RWPE2 (cell line): ENCODE data around the gene CASP9.

Experiments
- ATAC-seq: fragments of 200-7000 bp; cut with Tn5 transposase; 3 replicates; pipeline ENCODE4 v1.9.1; 2021; ENCODE audit warnings: low read depth
- DNase-seq: peaks from one replicate; pipeline ENCODE4 v3.0.0-alpha.2; 2020; ENCODE audit warnings: low spot score
- H3K27ac ChIP-seq: fragments of 450-650 bp; 2 replicates; pipeline ENCODE4 v1.5.1; 2017; ENCODE audit warnings: mild to moderate bottlenecking; ENCODE audit not compliant: poor library complexity, severe bottlenecking
- H3K27me3 ChIP-seq: fragments of 250-450 bp; sonication (Bioruptor Pico); 2 replicates; pipeline ENCODE4 v1.5.1; 2021; ENCODE audit warnings: mild to moderate bottlenecking, moderate library complexity; ENCODE audit not compliant: insufficient read depth, poor library complexity, severe bottlenecking
- H3K36me3 ChIP-seq: fragments of 250-450 bp; sonication (Bioruptor Pico); 2 replicates; pipeline ENCODE4 v1.5.1; 2020; ENCODE audit warnings: low read depth, mild to moderate bottlenecking, moderate library complexity
- H3K4me1 ChIP-seq: fragments of 250-450 bp; sonication (Bioruptor Pico); 2 replicates; pipeline ENCODE4 v1.5.1; 2021; ENCODE audit warnings: mild to moderate bottlenecking, moderate library complexity; ENCODE audit not compliant: insufficient read depth, poor library complexity, severe bottlenecking
- H3K4me3 ChIP-seq: fragments of 250-450 bp; sonication (Bioruptor Pico); 2 replicates; pipeline ENCODE4 v1.5.1; 2021; ENCODE audit warnings: mild to moderate bottlenecking, moderate library complexity; ENCODE audit not compliant: severe bottlenecking
- H3K9me3 ChIP-seq: fragments of 250-450 bp; sonication (Bioruptor Pico); 2 replicates; pipeline ENCODE4 v1.5.1; 2021; ENCODE audit warnings: mild to moderate bottlenecking, moderate library complexity; ENCODE audit not compliant: severe bottlenecking
- TF ChIP-seq, protein P1 (sequence below): fragments of 450-650 bp; IDR thresholded peaks from one replicate; pipeline ENCODE4 v1.5.1; 2017; ENCODE audit warnings: mild to moderate bottlenecking, moderate library complexity; ENCODE audit not compliant: poor library complexity, severe bottlenecking

CASP9 gene

DNA sequence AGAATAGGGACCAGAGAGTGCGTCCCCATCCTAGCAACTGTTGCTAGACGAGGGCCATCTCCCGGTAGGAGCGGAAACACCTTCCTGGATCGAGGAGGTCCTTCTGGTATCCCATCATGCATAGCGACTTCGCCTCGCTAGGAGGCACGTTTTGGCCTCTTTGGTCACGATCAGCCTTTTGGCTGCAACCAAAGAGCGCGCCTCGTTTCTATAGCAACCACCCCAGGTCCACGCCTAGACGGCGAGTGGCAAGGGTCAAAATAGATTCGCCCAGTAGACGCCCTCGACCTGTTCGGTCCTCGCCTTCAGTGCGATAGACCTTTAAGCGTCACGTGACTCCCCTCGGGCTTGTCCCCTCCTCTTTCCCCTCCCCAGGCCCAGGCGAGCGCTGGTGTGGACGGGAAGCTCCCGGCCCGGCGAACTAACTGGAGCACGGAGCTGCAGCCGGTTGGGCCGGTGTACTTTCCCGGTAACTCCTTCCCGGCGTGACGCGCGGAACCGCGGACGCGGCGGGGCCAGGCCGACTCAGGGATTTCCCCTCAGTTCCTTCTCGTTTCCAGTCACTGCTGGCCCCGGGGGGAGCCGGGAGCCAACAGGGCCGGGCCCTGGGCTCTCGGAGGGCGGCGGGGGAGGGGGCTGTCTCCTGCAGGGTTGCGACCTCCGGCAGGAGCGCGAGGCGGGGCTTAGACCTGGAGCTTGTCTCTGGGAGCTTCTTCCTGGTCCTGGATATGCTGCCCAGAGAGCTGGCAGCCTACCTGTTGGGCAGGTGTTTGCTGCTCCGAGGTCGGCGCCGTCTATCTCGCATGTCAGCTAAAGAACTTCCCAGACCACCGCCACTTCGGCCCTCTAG is 2.7 kb upstream of the CASP9 start, which contains the start of gene DNAJC16:
Gene DNAJC16, plus strand, starts transcription at position 359 of the 850 bp plus-strand sequence. CDS start 2,258 bp downstream, outside the sequence.
- Histone ChIP-seq H3K36me3 (peaks cover 24% of the 10 kb centered on the region; the same call in 1 of the 2 replicates), H3K27me3 (no peaks in the 10 kb centered on the region), H3K27ac (peak within 1 kb of the TSS; percentile 57), H3K9me3 (no peaks in the 10 kb centered on the region), H3K4me1 (no peaks in the 10 kb centered on the region), H3K4me3 (peak within 1 kb of the TSS; percentile 61)
- TF ChIP-seq, protein P1, sequence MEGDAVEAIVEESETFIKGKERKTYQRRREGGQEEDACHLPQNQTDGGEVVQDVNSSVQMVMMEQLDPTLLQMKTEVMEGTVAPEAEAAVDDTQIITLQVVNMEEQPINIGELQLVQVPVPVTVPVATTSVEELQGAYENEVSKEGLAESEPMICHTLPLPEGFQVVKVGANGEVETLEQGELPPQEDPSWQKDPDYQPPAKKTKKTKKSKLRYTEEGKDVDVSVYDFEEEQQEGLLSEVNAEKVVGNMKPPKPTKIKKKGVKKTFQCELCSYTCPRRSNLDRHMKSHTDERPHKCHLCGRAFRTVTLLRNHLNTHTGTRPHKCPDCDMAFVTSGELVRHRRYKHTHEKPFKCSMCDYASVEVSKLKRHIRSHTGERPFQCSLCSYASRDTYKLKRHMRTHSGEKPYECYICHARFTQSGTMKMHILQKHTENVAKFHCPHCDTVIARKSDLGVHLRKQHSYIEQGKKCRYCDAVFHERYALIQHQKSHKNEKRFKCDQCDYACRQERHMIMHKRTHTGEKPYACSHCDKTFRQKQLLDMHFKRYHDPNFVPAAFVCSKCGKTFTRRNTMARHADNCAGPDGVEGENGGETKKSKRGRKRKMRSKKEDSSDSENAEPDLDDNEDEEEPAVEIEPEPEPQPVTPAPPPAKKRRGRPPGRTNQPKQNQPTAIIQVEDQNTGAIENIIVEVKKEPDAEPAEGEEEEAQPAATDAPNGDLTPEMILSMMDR, result peak; percentile 47
- peak; percentile 76 for ATAC-seq
- DNase-seq, result peak; percentile 100

DNA sequence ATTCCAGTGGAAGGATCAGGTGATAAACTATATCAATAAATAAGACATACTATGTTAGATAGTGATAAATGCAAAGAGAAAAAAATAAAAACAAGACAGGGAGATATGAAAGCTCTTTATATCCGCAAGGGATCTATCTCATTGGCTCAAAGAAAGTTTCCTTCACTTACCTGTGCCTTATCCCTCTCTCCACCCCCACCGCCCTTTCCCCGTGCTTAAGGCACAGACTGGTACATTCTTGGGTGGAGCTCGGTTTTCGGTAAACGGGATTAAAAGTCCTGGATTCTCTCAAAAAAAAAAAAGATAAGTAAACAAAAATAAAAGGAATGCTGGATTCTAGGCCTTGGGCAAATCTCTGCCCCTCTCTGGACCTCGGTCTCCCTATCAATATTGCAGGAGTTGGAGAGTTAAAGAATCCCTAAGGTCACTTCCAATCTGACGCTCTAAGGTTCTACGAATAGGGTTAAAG is 2.0 kb upstream of the CASP9 start:
- H3K27ac ChIP-seq, result peak overlapping the region; percentile 57
- peak overlapping the region; percentile 61 for H3K4me3 ChIP-seq
- H3K4me1 ChIP-seq, result no peaks in the 10 kb centered on the region
- ATAC-seq (no peak), DNase-seq (no peak)
- H3K9me3 ChIP-seq, result no peaks in the 10 kb centered on the region
- peaks cover 17% of the 10 kb centered on the region; the same call in 1 of the 2 replicates for H3K36me3 ChIP-seq
- TF ChIP-seq, protein P1, result no peak
- H3K27me3 ChIP-seq, result no peaks in the 10 kb centered on the region

DNA sequence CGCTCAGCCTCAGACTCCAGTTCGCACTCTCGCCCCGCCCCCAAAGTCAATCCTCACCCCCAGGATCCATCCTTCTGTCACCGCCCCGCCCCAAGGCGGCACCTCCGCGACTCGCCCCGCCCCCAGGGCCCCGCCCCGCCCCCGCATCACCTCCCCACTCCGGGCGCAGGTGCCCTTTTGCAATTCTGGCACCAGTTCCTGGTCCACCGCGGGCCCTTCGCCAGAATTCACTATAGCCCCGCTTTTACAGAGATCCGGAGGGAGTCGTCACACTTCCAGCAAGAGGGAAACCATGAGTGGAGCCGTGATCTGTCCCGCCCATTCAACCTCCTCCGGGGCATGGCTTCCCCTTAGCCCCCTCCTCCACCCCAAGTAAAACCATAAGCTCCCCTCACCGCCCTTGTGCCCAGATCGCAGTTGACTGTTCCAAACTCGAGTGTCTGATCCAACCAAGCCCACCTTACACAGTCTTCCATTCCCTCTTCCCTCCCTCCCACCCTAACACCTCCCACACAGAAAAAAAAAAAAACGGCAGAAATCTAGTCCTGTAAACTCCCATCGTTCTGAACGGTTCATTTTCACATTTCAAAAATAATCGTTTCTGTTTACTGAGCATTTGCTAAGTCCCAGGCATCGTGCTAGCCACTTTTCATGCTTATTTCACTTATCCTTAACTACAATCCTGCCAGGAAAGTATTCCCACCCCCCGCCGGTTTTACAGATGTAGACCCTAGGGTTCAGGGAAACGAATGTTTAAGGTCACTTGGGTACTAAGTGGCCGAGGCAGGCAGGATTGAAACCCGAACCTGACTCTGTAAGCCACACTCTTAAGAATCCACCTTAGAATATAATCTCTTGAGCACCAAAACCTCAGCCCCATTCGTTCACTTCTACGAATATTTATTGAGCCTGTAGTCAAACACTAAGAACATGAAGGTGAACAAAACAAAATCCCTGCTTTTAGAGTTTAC is 1.3 kb upstream of the CASP9 start:
- Histone ChIP-seq H3K4me3 (peak overlapping the region; percentile 61), H3K27me3 (no peaks in the 10 kb centered on the region), H3K27ac (peak overlapping the region; percentile 57), H3K4me1 (no peaks in the 10 kb centered on the region), H3K36me3 (peaks cover 12% of the 10 kb centered on the region; the same call in 1 of the 2 replicates), H3K9me3 (no peaks in the 10 kb centered on the region)
- peak; percentile 26 for ATAC-seq
- TF ChIP-seq, protein P1, result no peak
- DNase-seq, result peak; percentile 99

DNA sequence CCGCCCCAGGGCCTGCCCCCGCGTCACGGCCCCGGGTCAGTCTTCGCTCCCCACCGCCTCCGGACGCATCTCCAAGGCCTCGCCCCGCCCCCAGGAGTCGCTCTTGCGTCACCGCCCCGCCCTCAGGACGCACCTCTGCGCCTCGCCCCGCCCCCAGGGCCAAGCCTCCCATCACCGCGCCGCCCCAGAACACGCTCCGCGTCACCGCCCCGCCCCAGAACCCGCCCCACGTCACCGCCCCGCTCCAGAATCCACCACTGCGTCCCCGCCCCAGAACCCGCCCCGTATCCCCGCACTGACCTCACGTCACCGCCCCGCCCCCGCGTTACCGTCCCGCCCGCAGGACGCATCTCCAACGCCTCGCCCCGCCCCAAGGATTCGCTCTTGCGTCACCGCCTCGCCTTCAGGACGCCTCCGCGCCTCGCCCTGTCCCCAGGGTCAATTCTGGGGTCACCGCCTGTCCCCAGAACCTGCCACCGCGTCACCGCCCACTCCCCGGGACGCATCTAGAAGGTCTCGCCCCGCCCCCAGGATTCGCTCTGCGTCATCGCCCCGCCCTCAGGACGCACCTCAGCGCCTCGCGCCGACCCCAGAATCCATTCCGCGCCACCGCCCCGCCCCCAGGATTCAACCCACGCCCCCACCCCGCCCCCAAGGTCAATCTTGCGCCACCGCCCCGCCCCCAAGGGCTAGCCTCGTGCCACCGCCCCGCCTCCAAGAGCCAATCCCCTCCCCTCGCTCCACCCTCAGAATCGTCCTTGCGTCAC is 451 bp upstream of the CASP9 start:
- Histone ChIP-seq H3K27ac (peak overlapping the region; percentile 57), H3K4me3 (peak overlapping the region; percentile 55), H3K36me3 (peaks cover 9% of the 10 kb centered on the region; the same call in 1 of the 2 replicates), H3K9me3 (no peaks in the 10 kb centered on the region), H3K27me3 (no peaks in the 10 kb centered on the region), H3K4me1 (no peaks in the 10 kb centered on the region)
- TF ChIP-seq, protein P1, result no peak
- DNase-seq (peak; percentile 98), ATAC-seq (peak; percentile 22)
